Panc1 (cell line): ENCODE results near the gene TBATA. TPM values are rescaled to one million over a fixed set of nuclear protein-coding genes. Genes with fewer than 3 reads are reported as not detected.

Experiments used
- ATAC-seq: fragments of 200-7000 bp; cut with Tn5 transposase; 2 replicates; pipeline ENCODE4 v1.9.1; 2020; ENCODE audit warnings: mild to moderate bottlenecking, moderate library complexity
- Bru-seq: library from RNA; stranded (reverse); fragments of 400-500 nt; gene quantifications from one replicate; lab custom pipeline; 2021; lab: Mats Ljungman, UMichigan
- BruChase-seq, 2 experiments: library from RNA; stranded (reverse); fragments of 400-500 nt; gene quantifications; one replicate each; lab custom pipeline; 2021; lab: Mats Ljungman, UMichigan
- BruUV-seq: library from RNA; stranded (reverse); fragments of 400-500 nt; replicated peaks from 2 replicates; lab custom pipeline; 2021; lab: Mats Ljungman, UMichigan
- CTCF ChIA-PET: fragments of 300-600 bp; sonication (Branson Sonifier 250); formaldehyde crosslinking; loops from one replicate; lab custom pipeline; 2022; ENCODE audit warnings: antibody characterized with exemption; lab: Charles Lee
- POLR2A ChIA-PET: fragments of 300-600 bp; sonication (Branson Sonifier 250); formaldehyde crosslinking; loops from one replicate; lab custom pipeline; 2022; ENCODE audit warnings: antibody characterized with exemption; lab: Charles Lee
- DNase-seq: peaks from one replicate; pipeline ENCODE4 v3.0.0-alpha.2; 2010; ENCODE audit warnings: low read depth, low spot score
- H3K27ac ChIP-seq: 2 replicates; pipeline ENCODE4 v1.5.1; 2011; ENCODE audit warnings: mild to moderate bottlenecking, low read length, inconsistent platforms
- H3K27me3 ChIP-seq: fragments of 200-500 bp; sonication (Bioruptor generic); 2 replicates; pipeline ENCODE4 v1.6.0; 2014; ENCODE audit warnings: low read length, inconsistent platforms; ENCODE audit not compliant: control insufficient read depth, insufficient read depth
- H3K36me3 ChIP-seq: fragments of 200-500 bp; sonication (Bioruptor generic); 2 replicates; pipeline ENCODE4 v1.5.1; 2014; ENCODE audit warnings: inconsistent platforms, mild to moderate bottlenecking, low read length, moderate library complexity; ENCODE audit not compliant: control insufficient read depth, insufficient read depth
- H3K4me1 ChIP-seq: 2 replicates; pipeline ENCODE4 v1.5.1; 2011; ENCODE audit warnings: inconsistent platforms, mild to moderate bottlenecking, low read length, moderate library complexity; ENCODE audit not compliant: control insufficient read depth, insufficient read depth
- H3K4me3 ChIP-seq, 2 experiments: 2 replicates each; pipeline ENCODE4 v1.5.1; 2011 to 2012; ENCODE audit warnings: low read depth in 2 of 2, low read length in 2 of 2, mild to moderate bottlenecking in 2 of 2, inconsistent platforms in 1 of 2, moderate library complexity in 1 of 2
- H3K9me3 ChIP-seq: fragments of 200-500 bp; sonication (Bioruptor generic); 2 replicates; pipeline ENCODE4 v1.5.1; 2014; ENCODE audit warnings: low read depth, mild to moderate bottlenecking, inconsistent platforms, low read length, moderate library complexity; ENCODE audit not compliant: control insufficient read depth, insufficient read depth
- POLR2AphosphoS5 ChIP-seq: IDR thresholded peaks from 2 replicates; pipeline ENCODE4 v1.6.1; 2012; ENCODE audit warnings: mild to moderate bottlenecking, low read depth, low read length, moderate library complexity
- SIN3A ChIP-seq: IDR thresholded peaks from 2 replicates; pipeline ENCODE4 v1.6.1; 2012; ENCODE audit warnings: low read depth, mild to moderate bottlenecking, low read length, moderate library complexity, borderline replicate concordance; ENCODE audit not compliant: insufficient read depth
- TCF7L2 ChIP-seq: IDR thresholded peaks from 2 replicates; pipeline ENCODE4 v1.6.1; 2011; ENCODE audit warnings: mild to moderate bottlenecking, low read depth, low read length, inconsistent platforms
- in situ Hi-C: cut with HindIII; loops from 2 replicates; pipeline ENCODE4 v1.10.0; 2016; ENCODE audit warnings: low sequenced_read_pairs, low pct_unique_long_range_greater_than_20kb
- intact Hi-C: fragments of 100-400 bp; cut with micrococcal nuclease; formaldehyde crosslinking; loops from one replicate; pipeline ENCODE4 v1.10.0; 2022; ENCODE audit not compliant: unreplicated experiment
- long read RNA-seq: library from polyadenylated mRNA; unstranded; transcript quantifications from one replicate; pipeline ENCODE4 v2.0.0, GENCODE V29; 2021; ENCODE audit not compliant: unreplicated experiment
- polyA plus RNA-seq: library from polyadenylated mRNA; unstranded; fragments of >200 nt; gene quantifications from one replicate; pipeline ENCODE4 v1.2.1, GENCODE V29; 2012; ENCODE audit warnings: missing spikeins; ENCODE audit not compliant: insufficient read length
- total RNA-seq: library from RNA; stranded (reverse); gene quantifications from one replicate; pipeline ENCODE4 v1.2.1, GENCODE V29; 2021; ENCODE audit not compliant: unreplicated experiment
- TF ChIP-seq, protein P1 (sequence below): fragments of 450-650 bp; IDR thresholded peaks from 2 replicates; pipeline ENCODE4 v1.5.1; 2017; ENCODE audit warnings: mild to moderate bottlenecking
- TF ChIP-seq, protein P2 (sequence below), 2 experiments: IDR thresholded peaks; 2 replicates each; pipeline ENCODE4 v1.6.1; 2011 to 2012; ENCODE audit warnings: low read depth in 2 of 2, control low read depth in 1 of 2, low read length in 1 of 2, mild to moderate bottlenecking in 1 of 2, moderate library complexity in 1 of 2; ENCODE audit not compliant: insufficient read depth in 1 of 2

The TBATA gene
- total RNA-seq: not detected
- not detected for polyA plus RNA-seq
- Bru-seq, nascent RNA: percentile 9 among the genes with signal in this experiment
- not detected for BruChase-seq, experiment 1, labeled RNA remaining after a 2-hour chase
- not detected for BruChase-seq, experiment 2, labeled RNA remaining after a 6-hour chase
- long read RNA-seq: 0 reads

- Histone ChIP-seq H3K4me3 (no peak within 1 kb of the TSS), H3K36me3 (no peaks in the 10 kb centered on the region), H3K4me1 (no peaks in the 10 kb centered on the region), H3K27me3 (peaks cover 24% of the 10 kb centered on the region), H3K27ac (no peak within 1 kb of the TSS), H3K9me3 (no peaks in the 10 kb centered on the region)
- DNase-seq (no peak), ATAC-seq (peak; percentile 30; the same call in 1 of the 2 replicates)
- intact Hi-C loops: no loop called here
- no TSS peak for BruUV-seq
- ChIA-PET CTCF (no interaction called here), POLR2A (no interaction called here)
- TF ChIP-seq SIN3A (no peak), TCF7L2 (no peak), POLR2AphosphoS5 (no peak)
- TF ChIP-seq, protein P1, sequence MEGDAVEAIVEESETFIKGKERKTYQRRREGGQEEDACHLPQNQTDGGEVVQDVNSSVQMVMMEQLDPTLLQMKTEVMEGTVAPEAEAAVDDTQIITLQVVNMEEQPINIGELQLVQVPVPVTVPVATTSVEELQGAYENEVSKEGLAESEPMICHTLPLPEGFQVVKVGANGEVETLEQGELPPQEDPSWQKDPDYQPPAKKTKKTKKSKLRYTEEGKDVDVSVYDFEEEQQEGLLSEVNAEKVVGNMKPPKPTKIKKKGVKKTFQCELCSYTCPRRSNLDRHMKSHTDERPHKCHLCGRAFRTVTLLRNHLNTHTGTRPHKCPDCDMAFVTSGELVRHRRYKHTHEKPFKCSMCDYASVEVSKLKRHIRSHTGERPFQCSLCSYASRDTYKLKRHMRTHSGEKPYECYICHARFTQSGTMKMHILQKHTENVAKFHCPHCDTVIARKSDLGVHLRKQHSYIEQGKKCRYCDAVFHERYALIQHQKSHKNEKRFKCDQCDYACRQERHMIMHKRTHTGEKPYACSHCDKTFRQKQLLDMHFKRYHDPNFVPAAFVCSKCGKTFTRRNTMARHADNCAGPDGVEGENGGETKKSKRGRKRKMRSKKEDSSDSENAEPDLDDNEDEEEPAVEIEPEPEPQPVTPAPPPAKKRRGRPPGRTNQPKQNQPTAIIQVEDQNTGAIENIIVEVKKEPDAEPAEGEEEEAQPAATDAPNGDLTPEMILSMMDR: no peak
- TF ChIP-seq, protein P2, sequence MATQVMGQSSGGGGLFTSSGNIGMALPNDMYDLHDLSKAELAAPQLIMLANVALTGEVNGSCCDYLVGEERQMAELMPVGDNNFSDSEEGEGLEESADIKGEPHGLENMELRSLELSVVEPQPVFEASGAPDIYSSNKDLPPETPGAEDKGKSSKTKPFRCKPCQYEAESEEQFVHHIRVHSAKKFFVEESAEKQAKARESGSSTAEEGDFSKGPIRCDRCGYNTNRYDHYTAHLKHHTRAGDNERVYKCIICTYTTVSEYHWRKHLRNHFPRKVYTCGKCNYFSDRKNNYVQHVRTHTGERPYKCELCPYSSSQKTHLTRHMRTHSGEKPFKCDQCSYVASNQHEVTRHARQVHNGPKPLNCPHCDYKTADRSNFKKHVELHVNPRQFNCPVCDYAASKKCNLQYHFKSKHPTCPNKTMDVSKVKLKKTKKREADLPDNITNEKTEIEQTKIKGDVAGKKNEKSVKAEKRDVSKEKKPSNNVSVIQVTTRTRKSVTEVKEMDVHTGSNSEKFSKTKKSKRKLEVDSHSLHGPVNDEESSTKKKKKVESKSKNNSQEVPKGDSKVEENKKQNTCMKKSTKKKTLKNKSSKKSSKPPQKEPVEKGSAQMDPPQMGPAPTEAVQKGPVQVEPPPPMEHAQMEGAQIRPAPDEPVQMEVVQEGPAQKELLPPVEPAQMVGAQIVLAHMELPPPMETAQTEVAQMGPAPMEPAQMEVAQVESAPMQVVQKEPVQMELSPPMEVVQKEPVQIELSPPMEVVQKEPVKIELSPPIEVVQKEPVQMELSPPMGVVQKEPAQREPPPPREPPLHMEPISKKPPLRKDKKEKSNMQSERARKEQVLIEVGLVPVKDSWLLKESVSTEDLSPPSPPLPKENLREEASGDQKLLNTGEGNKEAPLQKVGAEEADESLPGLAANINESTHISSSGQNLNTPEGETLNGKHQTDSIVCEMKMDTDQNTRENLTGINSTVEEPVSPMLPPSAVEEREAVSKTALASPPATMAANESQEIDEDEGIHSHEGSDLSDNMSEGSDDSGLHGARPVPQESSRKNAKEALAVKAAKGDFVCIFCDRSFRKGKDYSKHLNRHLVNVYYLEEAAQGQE (IDR thresholded peaks at IDR 0.05; ENCODE audit: insufficient read depth in 1 of 2, low read depth in 2 of 2, low read length in 1 of 2): no peak
- in situ Hi-C loops: no loop called here
These were observed at the start of gene TBATA for GRCh38 chr10:70785190-70785589. Gene TBATA, minus strand, starts transcription at chr10:70785377. Its CDS starts 1,998 bp downstream, at chr10:70783379.

DNA sequence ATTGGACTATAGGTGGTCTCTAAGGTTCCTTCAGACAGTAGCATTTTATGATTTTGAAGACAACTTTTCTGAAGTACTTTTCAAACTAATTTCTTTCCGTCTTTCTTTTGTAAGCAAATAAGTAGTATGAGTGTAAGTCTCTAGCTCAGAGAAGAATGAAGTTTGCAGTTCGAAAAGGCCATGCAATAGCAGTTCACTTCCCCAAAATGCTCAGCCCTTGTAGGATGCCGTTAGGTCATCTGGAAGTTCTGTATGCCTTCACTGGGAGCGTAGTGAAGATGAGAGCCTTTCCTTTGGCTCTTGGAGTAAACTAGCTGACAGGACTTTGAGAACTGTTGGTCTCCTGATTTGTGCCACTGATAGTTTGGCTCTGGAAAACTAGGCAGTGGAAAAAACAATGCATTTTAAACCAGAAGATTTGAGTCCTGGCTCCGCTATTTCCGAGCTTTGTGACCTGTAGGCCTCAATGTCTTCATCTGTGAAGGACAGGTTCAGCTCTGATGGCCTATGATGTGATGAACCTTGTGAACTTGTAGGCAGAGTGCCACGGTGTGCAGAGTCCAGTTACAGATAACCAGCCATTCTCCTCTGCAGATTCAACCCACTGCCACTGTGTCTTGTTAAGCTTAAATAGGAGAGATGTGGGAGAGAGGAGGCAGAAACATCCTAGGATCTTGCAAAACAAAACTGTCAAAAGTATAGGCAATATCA is 49.4 kb upstream of the TBATA start:
- H3K36me3 ChIP-seq: no peaks in the 10 kb centered on the region
- H3K27ac ChIP-seq: no peak overlapping the region
- no TSS peak for BruUV-seq
- CTCF ChIA-PET: no interaction called here
- in situ Hi-C loops (no loop called here), intact Hi-C loops (no loop called here)
- POLR2A ChIA-PET: no interaction called here
- H3K27me3 ChIP-seq: no peaks in the 10 kb centered on the region
- H3K9me3 ChIP-seq: no peaks in the 10 kb centered on the region
- ATAC-seq (no peak), DNase-seq (no peak)
- no peaks in the 10 kb centered on the region for H3K4me1 ChIP-seq
- no peak overlapping the region for H3K4me3 ChIP-seq
- TF ChIP-seq TCF7L2 (no peak), SIN3A (no peak), POLR2AphosphoS5 (no peak)
- TF ChIP-seq, protein P2 (IDR thresholded peaks at IDR 0.05; ENCODE audit: insufficient read depth in 1 of 2, low read depth in 2 of 2, low read length in 1 of 2): no peak
- TF ChIP-seq, protein P1: no peak
